ENCODE results near the gene TAAR1.
"Not testable (repeated sequence)": the region's sequence is repeated elsewhere in the genome, so short reads cannot be mapped to it uniquely, and the experiment has no call there.

Gene TAAR1

DNA sequence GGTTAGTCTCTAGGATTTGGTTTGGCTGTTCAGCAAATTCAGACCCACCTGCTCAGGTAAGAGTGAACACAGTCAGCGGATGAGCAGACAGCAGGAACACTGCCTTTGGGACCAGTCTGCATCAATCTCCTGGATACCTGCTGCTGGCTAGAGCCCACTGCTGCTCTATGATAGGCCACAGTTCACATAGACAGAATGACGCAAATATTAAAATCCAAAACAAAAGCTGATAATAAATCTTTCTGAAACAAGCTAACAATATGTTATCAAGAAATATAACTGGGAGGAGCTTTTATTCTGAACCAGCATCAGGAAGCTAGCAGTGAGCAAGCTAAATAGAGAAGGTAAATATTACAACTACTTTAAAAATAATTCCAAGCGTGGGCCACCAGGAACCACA is at the start of gene TAAR1:
TAAR1 (minus strand) TSS at position 101 of the 400 bp plus-strand sequence. CDS start 13,179 bp downstream, outside the sequence.
- no peak for DNase-seq

GRCh38 chr6:132708771-132709170 is 49.8 kb upstream of the TAAR1 start:
- no peak for DNase-seq

DNA sequence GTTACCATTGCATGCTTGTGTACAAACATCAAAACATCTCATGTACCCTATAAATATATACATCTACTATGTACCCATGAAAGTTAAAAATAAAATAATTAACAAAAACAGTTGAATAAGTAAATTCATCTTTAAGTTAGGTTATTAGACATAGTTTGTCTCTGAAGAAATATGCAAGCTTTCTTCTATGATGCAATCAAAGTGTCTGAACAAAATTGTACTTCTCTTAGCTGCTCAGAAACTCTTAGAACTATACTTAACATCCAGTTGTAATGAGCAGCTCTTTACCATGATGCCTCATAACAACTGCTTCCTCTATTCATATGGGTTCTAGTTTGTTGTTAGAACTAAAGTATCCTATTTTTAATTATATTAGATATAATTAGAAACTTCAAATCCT is 49.0 kb upstream of the TAAR1 start:
- no peak for DNase-seq

GRCh38 chr6:132706756-132707155 is 47.8 kb upstream of the TAAR1 start:
- not testable (repeated sequence) for DNase-seq

DNA sequence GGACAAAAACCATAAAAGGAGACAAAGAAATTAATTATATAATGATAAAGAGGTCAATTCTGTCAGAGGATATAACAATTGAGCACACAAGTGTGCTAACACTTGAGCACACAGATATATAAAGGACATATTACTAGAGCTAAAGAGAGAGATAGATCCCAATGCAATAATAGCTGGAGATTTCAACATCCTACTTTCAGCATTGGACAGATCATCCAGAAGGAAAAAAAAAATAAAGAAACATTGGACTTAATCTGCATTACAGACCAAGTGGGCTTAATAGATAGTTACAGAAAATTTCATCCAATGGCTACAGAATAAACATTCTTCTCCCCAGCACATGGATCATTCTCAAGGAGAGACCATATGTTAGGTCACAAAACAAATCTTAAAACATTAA is 45.0 kb upstream of the TAAR1 start:
- DNase-seq: no peak

DNA sequence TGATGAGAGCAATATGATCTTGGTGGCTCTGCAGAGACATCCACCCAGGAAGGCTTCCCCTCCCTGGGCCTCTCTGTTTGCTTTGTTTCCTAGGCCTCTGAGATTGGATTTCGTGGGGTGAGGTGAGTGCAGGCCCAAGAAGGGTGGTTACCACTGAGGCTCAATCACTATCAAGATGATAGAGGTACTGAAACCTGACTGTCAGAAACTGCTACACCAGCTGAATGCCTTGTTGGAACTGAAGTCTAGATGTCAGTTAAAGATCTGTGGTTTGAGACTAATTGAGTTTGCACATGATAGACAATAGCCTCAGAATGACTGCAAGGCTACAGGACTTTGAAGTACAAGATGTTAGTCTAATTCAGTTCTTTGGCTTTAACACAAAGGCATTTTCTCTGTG is 39.6 kb upstream of the TAAR1 start:
- no peak for DNase-seq

GRCh38 chr6:132695773-132696172 is 36.8 kb upstream of the TAAR1 start:
- DNase-seq: no peak

DNA sequence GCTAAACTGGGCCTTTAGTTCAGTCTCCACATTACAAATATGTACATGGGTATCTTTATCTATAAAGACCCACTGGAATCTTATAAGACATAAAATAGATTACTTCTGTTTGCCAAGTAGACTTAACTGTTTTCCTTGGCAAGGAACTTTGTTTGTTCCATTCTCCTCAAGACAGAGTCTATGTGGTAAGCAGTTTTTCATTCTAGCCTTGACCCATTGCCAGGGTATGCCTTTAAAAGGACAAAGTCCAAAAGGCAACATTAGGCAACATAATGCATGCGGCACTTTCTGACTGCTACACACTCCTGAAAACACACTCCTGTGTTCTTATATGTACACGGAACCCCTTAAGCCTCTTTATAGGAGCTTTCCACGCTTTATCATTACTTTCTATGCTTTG is 34.5 kb upstream of the TAAR1 start:
- no peak for DNase-seq

DNA sequence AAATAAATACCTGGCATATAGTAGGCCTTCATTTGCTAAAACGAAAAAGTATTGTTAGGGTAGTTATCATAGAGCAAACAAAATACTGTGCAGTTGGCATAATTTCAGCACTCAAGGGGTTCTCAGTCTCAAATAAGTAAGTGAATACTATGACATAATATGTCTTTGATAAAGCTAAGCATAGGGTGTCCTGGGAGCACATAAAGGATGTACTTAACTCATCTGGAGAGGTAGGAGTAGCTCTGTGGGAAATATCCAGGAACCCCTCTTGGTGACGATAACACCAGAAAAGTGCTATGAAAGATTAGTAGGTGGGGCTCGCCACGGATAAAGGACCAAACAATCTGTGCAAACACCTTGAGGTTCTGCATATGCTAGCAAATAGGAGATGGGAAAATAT is 31.7 kb upstream of the TAAR1 start:
- no peak for DNase-seq

DNA sequence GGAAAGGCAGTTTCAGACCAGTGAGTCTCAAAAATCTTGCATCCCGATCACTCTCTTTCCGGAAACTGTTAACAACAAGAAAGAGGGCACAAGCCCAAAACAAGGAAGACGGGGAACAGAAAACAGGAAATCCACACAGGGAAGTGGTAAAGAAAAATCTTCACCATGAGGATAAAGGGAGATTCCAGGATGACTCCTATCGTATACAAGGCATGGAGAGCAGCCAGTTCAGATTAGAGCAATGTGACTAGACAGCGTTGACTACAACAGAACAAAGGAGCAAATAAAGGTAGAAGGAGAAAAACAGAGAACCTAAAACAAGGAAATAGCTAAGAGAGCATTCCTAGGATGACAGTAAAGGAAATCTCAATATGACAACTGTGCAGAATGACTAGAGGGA is 28.3 kb upstream of the TAAR1 start:
- no peak for DNase-seq

GRCh38 chr6:132686531-132686930 is 27.5 kb upstream of the TAAR1 start:
- DNase-seq: no peak

GRCh38 chr6:132685009-132685408 is 26.0 kb upstream of the TAAR1 start:
- DNase-seq: no peak

GRCh38 chr6:132684272-132684671 is 25.3 kb upstream of the TAAR1 start:
- no peak for DNase-seq

DNA sequence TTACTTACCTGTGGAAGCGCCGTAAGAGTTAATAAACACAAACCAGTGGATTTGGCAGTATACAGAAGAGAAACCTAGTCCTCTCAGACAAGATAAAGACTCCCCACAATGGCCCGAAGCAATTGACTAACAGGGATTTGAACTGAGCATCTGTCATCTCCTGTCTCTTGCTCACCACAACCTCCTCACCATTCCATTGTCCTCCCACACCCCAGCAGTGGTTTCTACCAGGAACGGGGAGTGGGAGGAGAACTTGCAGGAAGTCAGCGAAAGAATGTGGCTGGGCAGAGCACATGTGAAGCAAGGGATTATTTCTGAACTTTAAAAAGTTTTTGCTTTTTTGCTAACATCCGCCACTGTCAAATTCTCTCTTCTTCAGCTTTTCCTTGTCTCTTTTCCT is 24.6 kb upstream of the TAAR1 start:
- no peak for DNase-seq

DNA sequence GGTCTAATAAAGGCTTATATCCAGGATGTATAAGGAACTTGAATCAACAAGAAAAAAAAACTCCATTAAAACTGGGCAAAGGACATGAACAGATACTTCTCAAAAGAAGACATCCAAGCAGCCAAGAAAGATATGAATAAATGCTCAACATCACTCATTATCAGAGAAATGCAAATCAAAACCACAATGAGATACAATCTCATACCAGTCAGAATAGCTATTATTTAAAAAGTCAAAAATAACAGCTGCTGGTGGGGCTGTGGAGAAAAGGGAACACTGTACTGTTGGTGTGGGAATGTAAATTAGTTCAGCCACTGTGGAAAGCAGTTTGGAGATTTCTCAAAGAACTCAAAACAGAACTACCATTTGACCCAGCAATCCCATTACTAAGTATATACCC is 20.1 kb upstream of the TAAR1 start:
- not testable (repeated sequence) for DNase-seq

DNA sequence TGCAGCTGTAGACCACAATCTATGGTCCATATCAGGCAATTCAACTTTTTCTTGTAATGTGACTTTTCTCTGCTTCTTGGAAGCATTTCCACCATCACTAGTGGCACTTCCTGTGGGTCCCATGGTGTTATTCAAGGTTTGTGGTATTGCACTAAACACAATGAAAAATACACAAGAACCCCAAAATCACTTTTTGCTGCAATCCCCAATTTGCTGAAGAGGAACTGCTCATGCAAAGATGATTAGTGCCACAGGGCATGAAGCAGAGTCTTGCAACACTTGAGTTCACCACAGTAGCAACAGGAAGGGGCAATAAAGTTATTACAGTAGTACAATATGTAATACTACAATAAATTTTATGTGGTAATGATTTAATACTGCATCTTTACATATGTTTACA is 16.8 kb upstream of the TAAR1 start:
- DNase-seq: no peak

DNA sequence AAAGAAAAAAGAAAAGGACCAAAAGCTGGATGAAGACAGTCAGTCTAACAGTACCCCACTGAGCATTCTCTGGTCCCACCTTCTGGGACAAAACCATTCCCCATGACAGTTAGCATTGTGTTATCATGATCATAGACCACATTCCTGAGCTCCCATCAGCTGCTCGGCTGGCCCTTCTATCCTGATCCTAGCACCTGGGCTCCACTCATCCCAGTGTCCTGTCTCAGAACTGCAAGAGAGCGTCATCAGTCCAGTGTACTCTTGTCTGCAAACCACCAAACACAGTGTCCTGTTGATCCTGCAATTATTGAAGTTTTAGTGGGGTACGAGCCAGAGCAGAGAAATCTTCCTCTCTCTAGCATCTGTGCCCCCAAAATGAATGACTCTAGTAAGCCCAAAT is 16.0 kb upstream of the TAAR1 start:
- DNase-seq: no peak

DNA sequence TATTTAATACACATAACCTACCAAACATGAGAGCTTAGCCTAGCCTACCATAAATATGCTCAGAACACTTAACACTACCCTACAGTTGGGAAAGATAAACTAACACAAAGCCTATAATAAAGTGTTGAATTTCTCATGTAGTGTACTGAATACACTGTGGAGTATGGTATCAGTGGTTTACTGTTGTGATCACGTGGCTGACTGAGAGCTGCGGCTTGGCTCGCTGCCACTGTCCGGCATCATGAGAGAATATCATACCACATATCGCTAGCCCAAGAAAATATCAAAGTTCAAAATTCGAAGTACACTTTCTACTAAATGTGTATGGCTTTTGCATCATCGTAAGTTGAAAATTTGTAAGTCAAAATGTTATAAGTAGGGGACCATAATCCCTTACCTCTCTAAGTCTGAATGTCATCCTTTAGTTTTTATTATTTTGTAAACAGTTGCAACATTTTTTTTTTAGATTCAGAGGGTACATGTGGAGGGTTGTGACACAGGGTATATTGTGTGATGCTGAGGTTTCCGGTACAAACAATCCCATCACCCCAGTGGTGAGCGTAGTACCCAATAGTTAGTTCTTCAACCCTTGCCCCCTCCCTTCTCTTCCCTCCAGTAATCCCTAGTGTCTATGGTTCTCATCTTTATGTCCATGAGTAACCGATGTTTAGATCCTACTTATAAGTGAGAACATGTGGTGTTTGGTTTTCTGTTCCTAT is 14.6 kb upstream of the TAAR1 start:
- DNase-seq: no peak

- DNase-seq: no peak
Observed at GRCh38 chr6:132671295-132671694, 12.3 kb upstream of the TAAR1 start.

DNA sequence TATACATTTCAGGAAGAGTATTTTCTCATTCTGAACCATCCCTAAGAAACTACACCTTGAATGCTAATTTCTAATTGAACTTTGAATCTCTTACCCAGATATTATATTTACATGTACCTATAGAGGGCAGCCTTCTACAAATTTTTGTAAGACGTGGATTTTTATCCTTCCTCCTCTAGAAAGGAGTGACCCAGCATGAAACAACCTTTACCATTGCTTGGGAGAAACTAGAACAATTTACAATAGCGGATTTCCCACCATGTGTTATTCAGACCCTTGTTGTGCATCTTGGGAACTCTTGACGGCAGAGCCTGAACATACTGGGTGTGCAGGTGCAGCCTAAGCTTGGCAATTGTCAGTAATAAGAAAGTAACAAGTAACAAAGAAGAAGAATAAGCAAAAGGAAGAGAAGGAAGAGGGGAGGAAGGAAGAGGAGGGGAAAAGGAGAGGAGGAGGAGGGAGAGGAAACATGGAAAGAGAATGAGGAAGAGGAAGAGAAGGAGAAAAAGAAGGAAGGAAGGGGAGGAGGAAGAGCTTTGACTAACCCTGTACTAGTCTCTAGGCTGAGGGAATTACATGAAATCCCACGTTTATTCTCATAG is 10.8 kb upstream of the TAAR1 start:
- no peak for DNase-seq

GRCh38 chr6:132666118-132666517 is 7.1 kb upstream of the TAAR1 start:
- DNase-seq: no peak

- no peak for DNase-seq
Observed at GRCh38 chr6:132664309-132665034, 5.5 kb upstream of the TAAR1 start.

DNA sequence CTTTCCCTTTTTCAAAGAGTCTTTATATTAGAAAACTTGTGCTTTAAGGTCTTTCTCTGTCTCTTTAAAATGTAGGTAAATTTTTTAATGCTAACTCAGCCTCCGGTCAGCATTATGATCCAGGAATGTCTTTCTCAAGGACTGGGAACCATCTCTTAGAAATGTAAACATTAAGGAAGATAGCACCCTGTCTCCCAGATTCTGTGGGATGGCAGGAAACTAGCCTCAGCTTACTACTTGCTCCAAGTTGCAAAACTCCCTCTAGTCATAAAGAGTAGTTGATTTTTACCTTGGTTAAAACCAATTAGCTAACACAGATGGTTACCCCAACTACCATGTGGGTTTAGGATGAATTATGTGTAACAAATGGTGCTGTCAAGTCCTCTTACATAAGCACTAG is 4.7 kb upstream of the TAAR1 start:
- DNase-seq: no peak

- no peak for DNase-seq
Observed at GRCh38 chr6:132661906-132662305, 2.9 kb upstream of the TAAR1 start.
